Right lung (tissue), 5 donors: Measurements from ENCODE around the gene SERPINA5. TPM values are rescaled to one million over a fixed set of nuclear protein-coding genes. Genes with fewer than 3 reads are reported as not detected.
"Not testable (repeated sequence)": the region's sequence is repeated elsewhere in the genome, so short reads cannot be mapped to it uniquely, and the experiment has no call there.

Experiments used
- DNase-seq, 2 donors: peaks; one replicate each; pipeline ENCODE4 v3.0.0-alpha.2; 2013
- polyA plus RNA-seq, 5 donors: library from polyadenylated mRNA; unstranded; fragments of 120-200 nt; gene quantifications; one replicate each; pipeline versions ENCODE4 v1.2.1 to v1.2.3, GENCODE V29; 2013; ENCODE audit warnings: inconsistent platforms in 1 of 5, low replicate concordance in 1 of 5; ENCODE audit not compliant: insufficient read length in 5 of 5, insufficient read depth in 1 of 5

The SERPINA5 gene
- polyA plus RNA-seq, 5 donors, result 0.28 to 3.7 (median 0.44) TPM

DNA sequence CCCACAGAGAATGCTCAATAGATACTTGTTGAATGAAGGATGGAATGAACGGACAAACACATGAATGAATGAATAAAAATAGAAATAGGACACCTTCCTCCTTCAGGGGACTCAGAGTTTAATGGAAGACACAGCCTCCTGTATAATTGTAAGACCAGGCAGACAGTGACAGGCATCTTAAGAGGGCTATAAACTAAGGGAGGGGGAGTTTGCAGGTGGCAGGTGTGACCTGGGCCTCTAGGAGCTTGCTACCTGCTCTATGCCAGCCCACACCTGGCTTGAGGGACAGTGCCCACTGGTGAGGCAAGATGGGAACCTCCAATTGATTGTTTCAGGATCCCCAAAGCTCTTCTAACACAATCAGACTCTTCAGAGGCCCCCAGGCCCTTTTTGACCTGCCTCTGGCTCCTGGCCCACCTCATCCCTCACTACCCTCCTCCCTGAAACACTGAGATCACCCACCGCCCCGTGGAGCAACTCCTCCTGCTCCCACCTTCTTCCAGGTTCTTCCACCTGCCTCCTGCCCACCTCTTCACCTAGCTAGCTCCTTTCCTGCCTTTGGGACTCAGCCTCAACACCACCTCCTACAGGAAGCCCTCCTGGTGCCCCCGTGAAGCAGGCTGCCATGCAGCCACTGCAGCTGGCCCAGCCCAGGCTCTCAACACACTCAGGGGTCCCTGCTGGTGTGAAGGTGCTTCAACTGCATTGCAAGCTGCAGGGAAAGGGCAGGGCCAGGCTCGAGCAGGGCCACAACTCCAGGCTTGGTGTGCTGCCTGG, 40.3 kb downstream of the SERPINA5 start:
- DNase-seq, result no peak

DNA sequence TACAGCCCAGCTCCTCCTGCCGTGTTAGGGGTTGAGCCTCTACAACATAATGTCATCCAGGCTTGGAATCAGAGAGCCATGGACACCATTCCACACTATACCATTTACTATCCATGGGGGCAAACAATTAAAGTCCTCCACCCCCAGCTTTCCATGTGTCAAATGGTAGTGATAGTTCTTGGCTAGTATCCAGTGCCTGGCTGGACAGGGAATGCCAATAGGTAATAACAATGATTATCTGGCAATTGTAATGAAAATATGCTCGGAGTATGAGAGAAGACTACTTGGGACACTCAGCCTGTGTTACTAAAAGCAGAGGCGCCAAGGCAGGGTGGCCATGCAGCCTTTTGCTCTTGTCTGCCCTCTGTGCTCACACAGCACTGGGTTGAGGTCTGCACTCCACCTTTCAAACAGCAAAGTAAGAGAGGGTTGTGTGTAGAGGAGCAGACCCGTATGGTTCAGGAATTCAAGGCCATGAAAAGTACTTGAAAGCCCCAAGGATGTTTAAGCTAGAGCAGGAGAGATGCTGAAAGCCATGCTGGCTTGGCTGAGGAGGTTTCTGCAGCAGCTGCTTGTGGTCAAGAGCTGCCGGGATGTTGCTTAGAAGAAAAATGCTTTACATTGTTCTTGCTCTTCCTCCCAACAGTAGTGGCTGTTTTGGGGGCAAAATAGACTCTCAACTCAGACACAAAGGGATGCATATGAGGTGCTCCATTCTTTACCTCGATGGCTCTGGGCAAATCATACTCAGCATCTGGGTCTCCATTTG, 41.6 kb downstream of the SERPINA5 start:
- no peak for DNase-seq

DNA sequence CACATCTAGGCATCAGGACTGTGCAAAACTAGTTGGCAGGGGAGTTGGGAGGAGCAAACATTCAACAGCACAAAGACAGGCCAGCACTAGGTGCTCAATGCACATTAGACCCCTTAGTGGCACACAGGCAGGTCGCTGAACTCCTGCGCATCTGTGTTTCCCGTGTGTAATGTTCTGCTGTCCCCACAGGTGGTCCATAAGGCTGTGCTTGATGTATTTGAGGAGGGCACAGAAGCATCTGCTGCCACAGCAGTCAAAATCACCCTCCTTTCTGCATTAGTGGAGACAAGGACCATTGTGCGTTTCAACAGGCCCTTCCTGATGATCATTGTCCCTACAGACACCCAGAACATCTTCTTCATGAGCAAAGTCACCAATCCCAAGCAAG, 42.2 kb downstream of the SERPINA5 start:
- no peak for DNase-seq

DNA sequence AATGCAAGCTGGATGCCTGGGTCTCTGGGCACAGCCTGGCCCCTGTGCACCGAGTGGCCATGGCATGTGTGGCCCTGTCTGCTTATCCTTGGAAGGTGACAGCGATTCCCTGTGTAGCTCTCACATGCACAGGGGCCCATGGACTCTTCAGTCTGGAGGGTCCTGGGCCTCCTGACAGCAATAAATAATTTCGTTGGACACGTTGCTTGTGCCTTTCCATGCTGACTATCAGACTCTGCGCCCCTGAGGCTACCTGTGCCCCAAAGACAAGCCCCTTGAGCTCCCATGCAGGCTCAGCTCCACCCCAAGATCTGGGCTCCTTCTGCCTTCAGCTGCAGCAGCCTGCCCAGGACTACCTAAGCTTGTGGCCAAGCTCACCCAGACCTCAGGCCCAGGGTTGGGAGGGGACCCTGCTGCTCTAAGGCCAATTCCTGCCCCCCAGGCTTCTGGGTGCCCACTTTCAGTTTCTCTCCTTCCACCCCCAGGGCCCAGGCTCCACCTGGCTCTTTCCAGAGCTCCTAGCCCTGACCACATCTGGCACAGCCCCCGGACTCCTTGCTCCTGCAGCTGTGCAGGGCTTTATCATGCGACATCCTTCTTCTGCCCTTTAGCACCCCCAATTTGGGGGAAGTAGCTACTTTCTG, 42.8 kb downstream of the SERPINA5 start:
- no peak for DNase-seq

DNA sequence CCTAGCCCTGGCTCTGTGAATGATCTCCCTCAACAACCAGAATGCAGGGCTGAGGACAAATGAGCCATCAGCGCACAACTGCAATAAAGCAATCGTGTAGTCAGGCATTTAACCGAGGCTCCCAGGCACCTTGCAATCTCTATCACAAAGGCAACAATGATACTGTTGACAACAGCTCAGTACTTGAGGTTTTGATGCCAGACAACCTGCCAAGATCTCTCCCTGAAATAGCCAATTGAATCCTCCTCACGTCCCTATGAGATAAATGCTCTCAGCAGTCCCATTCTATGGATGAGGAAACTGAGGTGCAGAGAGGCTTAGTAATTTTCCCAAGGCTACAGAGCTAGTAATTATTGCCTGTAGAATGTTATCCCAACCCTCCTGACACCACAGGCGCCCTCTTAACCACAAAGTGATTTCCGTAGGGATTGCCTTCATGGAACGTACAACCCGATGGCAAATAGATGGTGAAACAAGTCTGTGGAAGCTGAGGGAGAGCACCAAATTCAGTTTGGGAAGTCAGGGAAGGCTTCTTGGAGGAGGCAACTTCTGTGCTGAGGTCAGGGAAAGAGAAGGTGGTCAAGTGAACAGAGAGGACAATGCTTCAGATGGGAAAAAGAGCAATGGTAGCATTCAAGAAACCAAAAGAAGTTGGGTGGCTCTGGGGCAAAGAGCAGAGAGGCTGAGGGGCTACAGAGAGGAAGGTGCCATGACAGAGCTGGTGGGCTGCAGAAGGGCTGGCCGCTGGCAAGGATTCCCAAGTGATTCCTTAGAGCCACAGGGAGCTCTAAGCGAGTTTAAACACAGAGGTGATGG, 43.5 kb downstream of the SERPINA5 start:
- no peak for DNase-seq

DNA sequence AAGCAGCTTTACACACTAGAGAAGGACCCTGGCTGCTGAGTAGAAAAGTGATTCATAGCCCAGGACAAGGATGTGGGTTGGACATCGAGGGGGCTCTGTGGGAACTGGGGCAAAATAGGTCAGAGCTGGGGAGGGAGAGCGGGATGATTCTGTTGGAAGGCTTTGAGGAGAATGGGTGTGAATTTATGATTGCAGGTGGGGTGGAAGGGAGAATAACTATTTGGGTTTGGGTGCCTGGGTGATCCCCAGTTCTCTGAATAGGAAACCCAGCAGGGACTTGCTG, 44.1 kb downstream of the SERPINA5 start:
- DNase-seq, result no peak

DNA sequence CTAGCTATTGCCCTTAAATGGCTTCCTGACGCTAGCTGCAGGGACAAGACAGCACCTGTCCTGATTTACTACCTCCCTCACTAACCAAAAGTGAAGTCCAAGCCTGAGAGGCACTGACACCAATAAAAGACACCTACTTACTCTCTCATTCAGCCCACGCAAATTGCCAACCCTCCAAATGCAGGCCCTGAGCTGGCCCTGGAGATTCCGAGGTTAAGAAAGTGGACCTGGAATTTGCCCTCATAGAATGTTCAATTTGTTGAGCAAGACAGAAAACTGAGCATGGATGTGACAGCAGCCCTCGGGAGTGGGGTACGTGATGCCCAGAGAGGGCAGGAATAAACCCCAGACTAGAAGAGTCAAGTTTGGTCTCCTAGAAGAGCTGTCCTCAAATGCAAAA, 47.4 kb downstream of the SERPINA5 start:
- no peak for DNase-seq

DNA sequence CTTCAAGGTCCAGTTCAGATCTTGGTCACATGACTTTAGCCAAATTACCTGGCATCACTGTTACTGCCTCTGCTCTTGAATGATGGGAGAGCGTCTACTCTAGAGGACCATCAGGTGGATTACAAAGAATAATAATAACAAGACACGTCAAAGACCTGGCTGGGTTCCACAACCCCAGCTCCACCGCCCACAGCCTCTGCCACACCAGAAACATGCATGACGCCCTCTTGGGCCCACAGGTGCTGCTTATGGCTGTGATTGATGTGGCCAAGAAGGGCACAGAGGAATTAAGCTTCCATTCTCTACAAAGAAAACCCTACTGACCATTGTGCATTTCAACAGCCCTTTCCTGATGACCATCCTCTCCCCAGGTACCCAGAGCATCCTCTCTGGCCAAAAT, 49.2 kb downstream of the SERPINA5 start:
- DNase-seq, result no peak

DNA sequence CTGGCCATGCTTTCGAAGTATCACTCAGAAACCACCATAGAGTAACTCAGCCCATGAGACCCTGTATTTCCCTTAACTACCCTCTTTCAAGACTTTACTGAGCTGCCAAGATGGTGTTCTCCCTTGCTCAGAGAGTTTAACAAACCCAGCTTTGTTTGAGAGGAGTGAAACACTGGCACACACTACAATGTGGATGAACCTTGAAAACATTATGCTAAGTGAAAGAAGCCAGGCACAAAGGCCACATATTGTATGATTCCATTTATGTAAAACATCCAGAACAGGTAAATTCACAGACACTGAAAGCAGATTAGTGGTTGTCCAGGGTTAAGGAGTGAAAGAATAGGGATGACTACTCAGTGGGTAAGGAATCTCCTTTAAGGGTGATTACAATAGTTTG, 49.8 kb downstream of the SERPINA5 start:
- DNase-seq, result no peak

DNA sequence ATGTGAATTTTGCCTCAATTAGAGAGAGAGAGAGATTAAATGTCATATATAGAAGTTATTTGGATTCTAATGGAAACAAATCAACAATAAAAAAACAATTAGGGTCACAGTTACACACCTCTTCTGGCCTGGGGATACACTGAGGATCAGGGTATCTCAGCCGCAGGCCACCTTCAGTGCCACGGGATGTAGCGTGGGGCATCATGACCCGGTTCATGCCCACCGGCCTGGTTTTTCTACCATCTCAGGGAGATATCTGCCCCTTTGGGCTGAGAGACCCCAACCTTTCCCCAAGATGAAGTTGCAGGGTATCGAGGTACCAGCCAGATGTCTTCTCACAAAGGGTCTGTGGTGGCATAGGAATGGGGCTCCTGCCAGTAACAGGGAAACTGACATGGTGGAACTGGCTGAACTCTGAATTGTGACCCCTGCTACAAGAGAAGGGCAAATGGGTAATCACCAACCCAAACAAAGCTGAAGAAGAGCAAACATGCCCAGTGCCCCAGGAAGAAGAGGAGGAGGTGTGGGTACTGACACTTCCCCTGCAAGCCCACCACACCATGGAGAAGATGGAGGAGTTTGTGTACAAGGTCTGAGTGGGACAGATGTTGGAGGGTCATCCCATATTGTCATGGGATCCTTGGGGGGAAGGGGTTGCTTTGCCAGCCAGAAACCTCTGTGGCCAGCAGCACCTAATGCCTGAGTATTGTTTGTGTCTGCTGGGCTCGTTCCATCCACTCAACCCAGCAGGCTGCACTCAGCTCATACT, 50.5 kb downstream of the SERPINA5 start:
- DNase-seq, result no peak

DNA sequence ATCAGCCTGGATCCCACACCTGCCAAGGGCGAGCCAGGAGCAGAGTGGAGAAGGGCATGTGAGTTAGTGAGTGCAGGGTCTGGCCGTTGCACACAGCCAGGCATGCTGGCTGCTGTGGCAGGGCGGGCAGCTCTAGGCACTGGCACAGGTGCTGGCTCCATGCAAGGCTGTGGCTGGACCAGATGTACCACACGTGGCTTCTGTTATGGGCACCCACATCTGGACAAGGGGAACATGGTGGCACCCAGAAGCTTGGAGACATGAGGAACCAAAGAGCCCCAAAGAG, 51.0 kb downstream of the SERPINA5 start:
- no peak for DNase-seq

DNA sequence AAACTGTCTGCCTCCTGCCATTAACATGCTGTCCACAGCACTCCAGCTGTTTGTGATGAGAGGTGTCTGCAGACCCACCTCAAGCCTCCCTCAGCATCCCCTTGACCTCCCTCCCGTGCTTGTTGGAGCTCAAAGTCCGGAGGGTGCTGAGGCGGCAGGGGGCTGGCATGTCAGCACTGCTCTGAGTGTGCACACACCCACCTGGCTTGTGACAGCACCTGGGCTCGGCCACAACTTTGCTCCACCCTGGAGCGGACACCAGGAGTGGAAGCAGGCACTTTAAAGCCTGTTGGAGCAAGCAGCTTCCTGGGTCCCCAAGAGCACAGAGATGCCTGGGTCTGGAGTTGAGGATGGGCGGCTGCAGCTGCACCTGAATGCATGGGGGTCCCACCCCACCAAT, 51.9 kb downstream of the SERPINA5 start:
- DNase-seq, result no peak

DNA sequence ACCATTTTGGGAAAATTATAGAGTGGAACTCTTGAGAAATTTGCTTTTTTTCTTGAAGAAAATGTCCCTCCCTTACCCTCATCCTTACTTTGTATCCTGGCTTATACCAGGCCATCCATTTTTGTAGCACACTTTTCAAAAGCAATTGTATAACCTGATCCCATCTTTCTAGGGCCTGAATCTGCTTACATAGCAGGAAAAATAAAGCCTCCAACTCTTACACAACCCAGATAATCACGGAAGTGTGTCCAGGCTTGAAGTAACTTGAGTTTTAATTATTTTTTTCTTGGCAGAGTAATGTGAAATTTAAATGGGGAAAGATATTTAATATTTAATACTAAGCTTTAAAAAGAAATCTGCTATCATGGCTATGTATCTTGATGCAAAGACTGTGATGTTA, 53.9 kb downstream of the SERPINA5 start:
- DNase-seq, result no peak

DNA sequence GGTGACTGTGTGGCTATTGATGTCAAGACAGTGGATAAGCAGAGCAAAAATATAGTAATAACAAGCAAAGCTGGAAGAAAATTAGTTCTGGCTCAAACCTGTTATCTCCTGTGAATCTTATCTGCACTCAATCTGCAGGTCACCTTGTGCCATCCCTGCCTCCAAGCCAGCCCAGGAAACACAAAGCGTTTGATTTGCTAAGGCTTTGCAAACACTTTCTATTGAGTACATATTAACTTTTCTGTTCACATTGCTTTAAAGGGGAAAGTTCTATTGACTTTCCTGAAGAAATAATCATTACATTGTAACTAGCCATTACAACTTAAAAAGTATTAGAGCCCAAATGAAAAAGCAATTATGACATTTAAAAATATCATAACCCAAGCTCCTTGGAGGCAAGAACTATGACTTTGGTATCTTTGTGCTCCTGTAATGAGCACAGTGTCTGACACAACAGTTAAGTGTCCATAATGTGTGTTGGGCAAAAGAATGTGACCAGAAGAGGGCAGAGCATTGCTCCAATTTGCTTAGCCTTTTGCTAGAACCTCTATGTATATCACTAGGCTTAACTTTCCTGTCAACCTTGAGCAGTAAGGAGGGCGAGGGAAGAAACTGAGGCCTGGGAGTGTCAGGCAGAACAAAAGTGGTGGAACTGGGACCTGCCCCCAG, 55.7 kb downstream of the SERPINA5 start:
- no peak for DNase-seq

DNA sequence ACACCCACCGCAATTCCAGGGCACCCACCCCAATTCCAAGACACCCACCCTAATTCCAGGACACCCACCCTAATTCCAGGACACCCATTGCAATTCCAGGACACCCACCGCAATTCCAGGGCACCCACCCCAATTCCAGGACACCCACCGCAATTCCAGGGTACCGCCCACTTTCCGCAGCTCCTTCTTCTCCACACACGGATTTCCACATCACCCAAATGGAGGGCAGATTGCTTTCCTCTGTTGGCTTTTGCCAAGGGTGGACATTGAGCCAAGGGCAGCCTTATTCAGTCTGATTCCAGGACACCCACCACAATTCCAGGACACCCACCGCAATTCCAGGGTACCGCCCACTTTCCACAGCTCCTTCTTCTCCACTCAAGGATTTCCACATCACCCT, 56.6 kb downstream of the SERPINA5 start:
- DNase-seq, result not testable (repeated sequence)

DNA sequence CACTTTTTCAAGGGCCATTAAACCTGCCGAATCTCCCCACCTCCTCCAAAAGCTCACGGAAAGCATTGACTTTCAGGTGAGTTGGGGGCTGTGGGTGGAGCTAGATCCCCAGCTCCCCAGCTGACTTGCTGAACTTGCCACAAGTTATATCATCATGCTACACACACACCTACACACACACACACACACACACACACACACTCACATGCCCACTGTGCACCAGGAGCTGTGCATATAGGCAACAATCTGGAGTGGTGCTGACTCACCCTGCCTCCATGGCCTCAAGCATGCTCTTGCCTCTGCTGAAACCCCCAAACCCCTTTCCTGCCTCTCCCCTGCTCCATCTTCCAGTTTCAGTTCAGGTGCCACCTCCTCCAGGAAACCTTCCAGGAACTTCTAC, 57.1 kb downstream of the SERPINA5 start:
- no peak for DNase-seq

DNA sequence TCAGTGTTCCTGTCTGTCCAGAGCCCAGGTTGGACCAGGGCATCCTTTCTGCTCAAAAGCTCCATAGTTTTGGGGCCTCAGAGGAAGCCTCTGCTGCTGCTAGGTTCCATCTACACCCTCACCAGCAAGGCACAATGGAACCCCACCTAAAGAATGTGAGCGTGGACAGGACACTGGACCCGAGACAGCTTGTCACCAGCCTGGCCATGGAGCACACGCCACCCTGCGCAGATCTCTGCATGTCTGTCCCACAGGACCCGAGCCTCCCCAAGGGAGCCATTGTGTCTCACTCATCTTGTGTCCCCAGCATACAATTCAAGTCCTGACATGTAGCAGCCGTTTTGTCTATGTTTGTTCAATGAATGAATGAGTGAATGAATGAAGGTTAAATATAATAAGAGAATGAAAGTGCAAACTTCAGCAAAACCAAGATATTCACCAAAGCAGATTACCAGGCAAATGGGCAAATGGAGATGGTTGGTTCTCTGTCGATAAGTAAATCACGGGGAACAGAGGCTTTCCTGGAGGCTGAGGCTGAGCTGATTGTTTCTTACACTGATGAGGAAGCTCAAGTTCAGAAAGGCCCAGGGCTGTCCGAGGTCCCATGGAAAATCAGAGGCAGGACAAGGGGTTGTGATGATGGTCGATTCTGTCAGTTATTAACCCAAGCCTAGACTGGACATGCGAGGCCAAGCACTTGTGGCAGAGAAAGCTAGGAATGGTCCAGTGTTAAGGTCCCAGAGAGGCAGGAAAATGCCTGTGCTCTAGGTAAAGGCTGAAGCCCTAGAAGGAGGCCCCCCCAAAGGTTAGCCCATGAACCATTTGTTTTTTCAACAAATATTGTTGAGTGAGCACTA, 58.0 kb downstream of the SERPINA5 start:
- DNase-seq, result no peak

DNA sequence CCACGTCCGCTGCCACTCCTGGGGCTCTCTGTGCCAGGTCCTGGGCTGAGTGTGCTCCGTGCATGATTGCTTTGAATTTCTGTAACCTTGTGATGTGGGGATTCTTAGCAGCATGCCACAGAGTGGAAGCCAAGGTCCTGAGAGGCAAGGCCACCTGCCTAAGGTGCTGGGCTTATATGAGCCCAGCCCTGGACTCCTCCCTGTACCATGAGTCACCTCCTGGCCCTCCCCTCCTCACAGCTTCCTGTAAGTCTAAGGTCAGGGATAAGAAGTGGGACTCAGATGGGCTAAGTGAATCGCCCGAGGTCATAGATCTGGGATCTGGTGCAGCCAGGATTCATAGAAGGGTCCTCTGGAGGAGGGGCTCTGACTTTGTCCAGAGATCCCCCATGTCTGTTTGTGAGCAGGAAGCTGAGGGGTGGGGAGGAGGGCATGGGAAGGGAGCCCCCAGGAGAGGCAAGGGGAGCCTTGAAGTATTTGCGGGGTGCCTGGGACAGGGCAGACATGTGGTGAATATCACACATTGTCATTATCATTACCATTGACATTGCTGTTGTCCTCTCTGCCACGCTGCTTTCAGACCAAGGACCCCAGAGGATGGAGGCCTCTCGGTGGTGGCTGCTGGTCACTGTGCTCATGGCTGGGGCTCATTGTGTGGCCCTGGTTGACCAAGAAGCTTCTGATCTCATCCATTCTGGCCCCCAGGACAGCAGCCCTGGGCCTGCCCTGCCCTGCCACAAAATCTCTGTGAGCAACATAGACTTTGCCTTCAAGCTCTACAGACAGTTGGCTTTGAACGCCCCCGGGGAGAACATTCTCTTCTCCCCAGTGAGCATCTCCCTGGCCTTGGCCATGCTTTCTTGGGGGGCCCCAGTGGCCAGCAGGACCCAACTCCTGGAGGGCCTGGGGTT, 59.8 kb downstream of the SERPINA5 start:
- no peak for DNase-seq

DNA sequence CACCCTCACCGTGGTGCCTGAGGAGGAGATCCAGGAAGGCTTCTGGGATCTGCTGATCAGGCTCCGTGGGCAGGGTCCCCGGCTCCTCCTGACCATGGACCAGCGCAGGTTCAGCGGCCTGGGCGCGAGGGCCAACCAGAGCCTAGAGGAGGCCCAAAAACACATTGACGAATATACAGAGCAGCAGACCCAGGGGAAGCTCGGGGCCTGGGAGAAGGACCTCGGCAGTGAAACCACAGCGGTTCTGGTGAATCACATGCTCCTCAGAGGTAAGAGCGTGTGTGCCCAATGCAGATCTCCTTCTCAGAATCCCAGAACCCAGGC, 60.4 kb downstream of the SERPINA5 start:
- no peak for DNase-seq
